ENCODE measurements around the gene SCGB2B2. TPM values are rescaled to one million over a fixed set of nuclear protein-coding genes. Genes with fewer than 3 reads are reported as not detected.

SCGB2B2 gene
- 0.06 to 0.08 TPM in 2 of 5 replicates, not detected in the others for total RNA-seq (2022; extraction: Qiagen RNA extraction; ENCODE audit: low read depth)

GRCh38 chr19:34676697-34677385, at the start of gene SCGB2B2:
TSS of gene SCGB2B2 (minus strand) at chr19:34677159. CDS start at chr19:34594563, 82,596 bp downstream.

GRCh38 chr19:34677386-34678084, 576 bp upstream of the SCGB2B2 start, which contains the start of gene ZNF302:
TSS of gene ZNF302 (plus strand) at chr19:34677678. CDS start at chr19:34678805, 1,127 bp downstream.

Other genes starting within 250 kb of the SCGB2B2 start
- 265 to 494 TPM (median 276 TPM) in 5 replicates for gene UBA2, start 248.8 kb downstream of the SCGB2B2 start, total RNA-seq (2022; extraction: Qiagen RNA extraction; ENCODE audit: low read depth)
- 28.9 to 37.7 TPM (median 35.3 TPM) in 5 replicates for gene WTIP, start 195.4 kb downstream of the SCGB2B2 start, total RNA-seq (2022; extraction: Qiagen RNA extraction; ENCODE audit: low read depth)
- 13.0 to 19.1 TPM (median 18.2 TPM) in 5 replicates for gene ZNF302, start 519 bp upstream of the SCGB2B2 start, total RNA-seq (2022; extraction: Qiagen RNA extraction; ENCODE audit: low read depth)
- gene ZNF181, start 57.1 kb upstream of the SCGB2B2 start, total RNA-seq (2022; extraction: Qiagen RNA extraction; ENCODE audit: low read depth): 6.8 to 11.8 TPM (median 10.9 TPM) in 5 replicates
- 0.74 to 2.7 TPM (median 2.6 TPM) in 5 replicates for gene ZNF599, start 96.1 kb upstream of the SCGB2B2 start, total RNA-seq (2022; extraction: Qiagen RNA extraction; ENCODE audit: low read depth)
- 5.0 to 7.4 TPM (median 5.6 TPM) in 5 replicates for gene ZNF30, start 249.7 kb upstream of the SCGB2B2 start, total RNA-seq (2022; extraction: Qiagen RNA extraction; ENCODE audit: low read depth)

All from A549 treated with ZK216348 at 1 μM for 4 hours (cell line).